OCI-LY1 (cell line): ENCODE results near the gene CRTC1.
"Not testable (repeated sequence)": the region's sequence is repeated elsewhere in the genome, so short reads cannot be mapped to it uniquely, and the experiment has no call there.

Source experiments
- H2AFZ ChIP-seq: fragments of 200-600 bp; sonication (generic), shearing (Covaris generic); 2 replicates; pipeline ENCODE4 v1.6.0; 2014; ENCODE audit warnings: antibody characterized with exemption, mild to moderate bottlenecking, low read length
- H3F3A ChIP-seq: fragments of 200-600 bp; sonication (generic), shearing (Covaris generic); 2 replicates; pipeline ENCODE4 v1.6.0; 2014; ENCODE audit warnings: mild to moderate bottlenecking, antibody characterized with exemption, low read length, moderate library complexity; ENCODE audit not compliant: insufficient read depth
- H3K27ac ChIP-seq: fragments of 200-600 bp; sonication (generic); 2 replicates; pipeline ENCODE4 v1.5.1; 2014; ENCODE audit warnings: low read length, mixed run types, mild to moderate bottlenecking, low read depth; ENCODE audit not compliant: poor library complexity, severe bottlenecking
- H3K27me3 ChIP-seq: fragments of 200-600 bp; sonication (generic); 2 replicates; pipeline ENCODE4 v1.6.0; 2014; ENCODE audit warnings: antibody characterized with exemption, mild to moderate bottlenecking, low read length, moderate library complexity; ENCODE audit not compliant: insufficient read depth
- H3K36me3 ChIP-seq: fragments of 200-600 bp; sonication (generic); 2 replicates; pipeline ENCODE4 v1.6.1; 2014; ENCODE audit warnings: mild to moderate bottlenecking, antibody characterized with exemption, low read length, moderate library complexity, mixed read lengths; ENCODE audit not compliant: insufficient read depth
- H3K4me1 ChIP-seq: fragments of 200-600 bp; sonication (generic); 2 replicates; pipeline ENCODE4 v1.5.1; 2014; ENCODE audit warnings: mild to moderate bottlenecking, low read length, moderate library complexity; ENCODE audit not compliant: insufficient read depth, severe bottlenecking
- H3K4me2 ChIP-seq: fragments of 200-600 bp; sonication (generic), shearing (Covaris generic); 2 replicates; pipeline ENCODE4 v1.6.1; 2014; ENCODE audit warnings: low read length
- H3K4me3 ChIP-seq: fragments of 200-600 bp; sonication (generic); 2 replicates; pipeline ENCODE4 v1.5.1; 2014; ENCODE audit warnings: low read length, low read depth, mild to moderate bottlenecking, mixed read lengths; ENCODE audit not compliant: poor library complexity, severe bottlenecking
- H3K79me2 ChIP-seq: fragments of 200-600 bp; shearing (Covaris generic); 2 replicates; pipeline ENCODE4 v1.6.1; 2016; ENCODE audit warnings: mixed run types, low read length, mixed read lengths; ENCODE audit not compliant: insufficient read depth
- H3K9ac ChIP-seq: fragments of 200-600 bp; sonication (generic), shearing (Covaris generic); 2 replicates; pipeline ENCODE4 v1.6.1; 2014; ENCODE audit warnings: mild to moderate bottlenecking, low read length, mixed read lengths
- H3K9me2 ChIP-seq: fragments of 200-600 bp; sonication (generic), shearing (Covaris generic); 2 replicates; pipeline ENCODE4 v1.6.1; 2014; ENCODE audit warnings: low read depth, mild to moderate bottlenecking, low read length, mixed read lengths
- H3K9me3 ChIP-seq: fragments of 200-600 bp; shearing (Covaris generic); 2 replicates; pipeline ENCODE4 v1.6.1; 2014; ENCODE audit warnings: low read length, mixed read lengths
- H4K20me1 ChIP-seq: fragments of 200-600 bp; sonication (generic), shearing (Covaris generic); 2 replicates; pipeline ENCODE4 v1.6.0; 2016; ENCODE audit warnings: mild to moderate bottlenecking, low read length; ENCODE audit not compliant: insufficient read depth
- EZH2 ChIP-seq: fragments of 200-600 bp; sonication (generic), shearing (Covaris generic); IDR thresholded peaks from 2 replicates; pipeline ENCODE4 v1.8.0; 2017; ENCODE audit warnings: borderline replicate concordance, mixed run types, mild to moderate bottlenecking, antibody characterized with exemption, low read length, moderate library complexity, mixed read lengths
- TF ChIP-seq, protein P1 (sequence below): fragments of 200-600 bp; sonication (generic), shearing (Covaris generic); IDR thresholded peaks from 2 replicates; pipeline ENCODE4 v1.5.1; 2017; ENCODE audit warnings: mild to moderate bottlenecking, antibody characterized with exemption, low read length, moderate library complexity, mixed read lengths

The CRTC1 gene

DNA sequence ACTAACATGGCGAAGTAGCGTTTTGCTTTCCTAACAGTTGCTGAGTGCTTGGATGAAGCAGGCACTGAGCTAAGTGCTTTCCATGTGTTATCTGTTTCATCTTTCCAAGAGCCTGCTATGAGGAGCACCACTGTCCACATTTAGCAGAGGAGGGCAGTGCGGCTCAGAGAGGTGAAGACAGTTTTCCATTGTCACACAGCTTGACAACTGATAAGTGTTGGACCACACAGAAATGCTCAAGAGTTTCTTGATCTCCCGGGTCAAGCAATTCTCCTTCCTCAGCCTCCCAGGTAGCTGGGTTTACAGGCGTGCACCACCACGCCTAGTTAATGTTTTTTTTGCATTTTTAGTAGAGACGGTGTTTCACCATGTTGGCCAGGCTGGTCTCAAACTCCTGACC is 6.8 kb upstream of the CRTC1 start:
- H3K9me3 ChIP-seq, result no peaks in the 10 kb centered on the region
- no peaks in the 10 kb centered on the region for H3K9me2 ChIP-seq
- no peak overlapping the region for H3K9ac ChIP-seq

DNA sequence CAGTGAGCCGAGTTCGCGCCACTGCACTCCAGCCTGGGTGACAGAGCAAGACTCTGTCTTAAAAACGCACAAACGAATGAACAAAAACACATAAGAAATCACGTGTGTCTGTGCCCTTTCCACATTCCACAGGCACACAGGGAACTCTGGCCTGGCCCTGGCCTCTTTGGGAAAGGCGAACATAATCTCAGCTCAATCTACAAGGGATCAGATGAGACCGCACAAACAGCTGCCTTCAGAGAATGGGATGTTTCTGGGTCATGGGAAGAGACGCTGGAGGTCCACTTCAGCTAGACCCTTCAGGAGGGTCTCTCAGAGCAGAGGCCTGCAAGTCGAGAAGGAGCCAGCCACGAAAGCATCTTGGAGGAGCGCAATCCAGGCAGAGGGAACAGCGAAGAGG is 6.3 kb upstream of the CRTC1 start:
- Histone ChIP-seq H3K4me3 (no peak overlapping the region), H3K36me3 (no peaks in the 10 kb centered on the region), H3K27me3 (peaks cover 7% of the 10 kb centered on the region; the same call in 1 of the 2 replicates), H3K4me1 (no peaks in the 10 kb centered on the region), H2AFZ (no peak overlapping the region), H3K27ac (no peak overlapping the region), H3K4me2 (no peak overlapping the region), H3F3A (peaks cover under 1% of the 10 kb centered on the region; the same call in 1 of the 2 replicates), H3K9ac (no peak overlapping the region), H4K20me1 (no peaks in the 10 kb centered on the region), H3K79me2 (no peaks in the 10 kb centered on the region), H3K9me3 (no peaks in the 10 kb centered on the region), H3K9me2 (no peaks in the 10 kb centered on the region)
- TF ChIP-seq, protein P1, sequence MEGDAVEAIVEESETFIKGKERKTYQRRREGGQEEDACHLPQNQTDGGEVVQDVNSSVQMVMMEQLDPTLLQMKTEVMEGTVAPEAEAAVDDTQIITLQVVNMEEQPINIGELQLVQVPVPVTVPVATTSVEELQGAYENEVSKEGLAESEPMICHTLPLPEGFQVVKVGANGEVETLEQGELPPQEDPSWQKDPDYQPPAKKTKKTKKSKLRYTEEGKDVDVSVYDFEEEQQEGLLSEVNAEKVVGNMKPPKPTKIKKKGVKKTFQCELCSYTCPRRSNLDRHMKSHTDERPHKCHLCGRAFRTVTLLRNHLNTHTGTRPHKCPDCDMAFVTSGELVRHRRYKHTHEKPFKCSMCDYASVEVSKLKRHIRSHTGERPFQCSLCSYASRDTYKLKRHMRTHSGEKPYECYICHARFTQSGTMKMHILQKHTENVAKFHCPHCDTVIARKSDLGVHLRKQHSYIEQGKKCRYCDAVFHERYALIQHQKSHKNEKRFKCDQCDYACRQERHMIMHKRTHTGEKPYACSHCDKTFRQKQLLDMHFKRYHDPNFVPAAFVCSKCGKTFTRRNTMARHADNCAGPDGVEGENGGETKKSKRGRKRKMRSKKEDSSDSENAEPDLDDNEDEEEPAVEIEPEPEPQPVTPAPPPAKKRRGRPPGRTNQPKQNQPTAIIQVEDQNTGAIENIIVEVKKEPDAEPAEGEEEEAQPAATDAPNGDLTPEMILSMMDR, result no peak
- TF ChIP-seq EZH2, result no peak

More for the DNA sequence above, 6.8 kb upstream of the CRTC1 start:
- TF ChIP-seq, protein P1, result no peak
- TF ChIP-seq EZH2, result no peak
- Histone ChIP-seq H3K27me3 (peaks cover 7% of the 10 kb centered on the region; the same call in 1 of the 2 replicates), H3F3A (no peaks in the 10 kb centered on the region), H4K20me1 (no peaks in the 10 kb centered on the region), H3K4me2 (no peak overlapping the region), H3K4me3 (no peak overlapping the region), H3K79me2 (no peaks in the 10 kb centered on the region), H3K4me1 (no peaks in the 10 kb centered on the region), H3K27ac (no peak overlapping the region), H2AFZ (no peak overlapping the region), H3K36me3 (no peaks in the 10 kb centered on the region)

DNA sequence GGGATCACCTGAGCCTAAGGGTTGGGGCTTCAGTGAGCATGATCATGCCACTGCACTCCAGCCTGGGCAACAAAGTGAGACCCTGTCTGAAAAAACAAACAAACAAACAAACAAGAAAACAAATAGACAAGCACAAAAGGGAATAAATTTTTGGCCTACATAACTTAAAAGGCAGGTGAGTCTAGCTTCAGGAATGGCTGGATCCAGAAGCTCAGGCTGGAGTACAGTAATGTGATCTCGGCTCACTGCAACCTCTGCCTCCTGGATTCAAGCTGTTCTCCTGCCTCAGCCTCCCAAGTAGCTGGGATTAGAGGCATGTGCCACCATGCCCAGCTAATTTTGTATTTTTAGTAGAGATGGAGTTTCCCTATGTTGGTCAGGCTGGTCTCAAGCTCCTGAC is 3.3 kb upstream of the CRTC1 start:
- not testable (repeated sequence) for H3F3A ChIP-seq, H3K9me3 ChIP-seq, H3K9me2 ChIP-seq, H3K27me3 ChIP-seq, H3K4me3 ChIP-seq, H3K79me2 ChIP-seq, H3K4me2 ChIP-seq, H4K20me1 ChIP-seq, H3K9ac ChIP-seq, H3K27ac ChIP-seq, H2AFZ ChIP-seq, H3K36me3 ChIP-seq
- peaks cover 18% of the 10 kb centered on the region for H3K4me1 ChIP-seq

DNA sequence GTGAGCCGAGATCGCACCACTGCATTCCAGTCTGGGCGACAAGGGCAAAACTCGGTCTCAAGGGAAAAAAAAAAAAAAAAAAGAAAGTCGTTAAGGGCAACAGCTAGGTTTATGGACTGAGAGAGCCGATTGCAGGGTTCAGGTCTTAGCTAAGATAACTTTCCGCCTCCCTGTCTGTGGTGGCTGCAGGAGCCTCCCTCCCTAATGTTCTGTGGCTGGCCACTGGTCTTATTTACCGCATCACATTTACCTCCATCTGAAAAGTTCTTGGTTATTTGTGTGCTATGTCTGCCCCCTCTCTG is 722 bp upstream of the CRTC1 start:
- Histone ChIP-seq H2AFZ (no peak overlapping the region), H3K4me2 (peak overlapping the region; percentile 98)

More for the DNA sequence above, 722 bp upstream of the CRTC1 start:
- Histone ChIP-seq H3F3A (peaks cover 3% of the 10 kb centered on the region; the same call in 1 of the 2 replicates), H3K36me3 (no peaks in the 10 kb centered on the region), H3K79me2 (no peaks in the 10 kb centered on the region), H3K27ac (no peak overlapping the region), H3K9me2 (no peaks in the 10 kb centered on the region), H3K27me3 (no peaks in the 10 kb centered on the region), H3K4me3 (peak overlapping the region; percentile 74), H3K9me3 (no peaks in the 10 kb centered on the region), H3K4me1 (peaks cover 18% of the 10 kb centered on the region), H4K20me1 (no peaks in the 10 kb centered on the region), H3K9ac (peak overlapping the region; percentile 89)
- no peak for TF ChIP-seq EZH2
- TF ChIP-seq, protein P1, result no peak
